Fibroblast of lung (primary cell): ENCODE data around the gene STAG3. TPM values are rescaled to one million over a fixed set of nuclear protein-coding genes. Genes with fewer than 3 reads are reported as not detected.
A peak's percentile ranks its signal among the peaks of the same experiment; 100 is the strongest.
"Not testable (repeated sequence)": the region's sequence is repeated elsewhere in the genome, so short reads cannot be mapped to it uniquely, and the experiment has no call there.

Experiments used
- DNase-seq, 2 donors: peaks; one replicate each; pipeline versions ENCODE4 v3.0.0 to v3.0.0-alpha.2; 2010; ENCODE audit warnings: low read depth in 2 of 2
- H2AFZ ChIP-seq: 2 replicates; pipeline ENCODE4 v1.5.1; 2012; ENCODE audit warnings: low read length, control low read depth, inconsistent platforms
- H3K27ac ChIP-seq: 2 replicates; pipeline ENCODE4 v1.5.1; 2011; ENCODE audit warnings: low read length, control low read depth; ENCODE audit not compliant: insufficient read depth
- H3K27me3 ChIP-seq: 2 replicates; pipeline ENCODE4 v1.5.1; 2011; ENCODE audit warnings: mild to moderate bottlenecking, low read length; ENCODE audit not compliant: control insufficient read depth, insufficient read depth
- H3K36me3 ChIP-seq: 2 replicates; pipeline ENCODE4 v1.5.1; 2011; ENCODE audit warnings: low read length; ENCODE audit not compliant: control insufficient read depth, insufficient read depth
- H3K4me1 ChIP-seq: 2 replicates; pipeline ENCODE4 v1.5.1; 2011; ENCODE audit warnings: low read length; ENCODE audit not compliant: control insufficient read depth, insufficient read depth; ENCODE audit errors: extremely low read depth
- H3K4me2 ChIP-seq: 2 replicates; pipeline ENCODE4 v1.5.1; 2011; ENCODE audit warnings: low read length, control low read depth; ENCODE audit not compliant: insufficient read depth; ENCODE audit errors: extremely low read depth
- H3K4me3 ChIP-seq, 4 experiments: fragments of 200-600 bp in 1 of 4; sonication (generic) in 1 of 4; replicated peaks in 1 of 4; 2 replicates each; pipeline ENCODE4 v1.5.1; 2011 to 2016; ENCODE audit warnings: low read length in 4 of 4, low read depth in 3 of 4, mild to moderate bottlenecking in 3 of 4, control low read depth in 2 of 4, inconsistent platforms in 1 of 4, mixed read lengths in 1 of 4; ENCODE audit not compliant: insufficient read depth in 1 of 4; ENCODE audit errors: control extremely low read depth in 1 of 4
- H3K79me2 ChIP-seq: 2 replicates; pipeline ENCODE4 v1.5.1; 2012; ENCODE audit warnings: mild to moderate bottlenecking, low read length, inconsistent platforms; ENCODE audit not compliant: control insufficient read depth, insufficient read depth
- H3K9ac ChIP-seq: 2 replicates; pipeline ENCODE4 v1.5.1; 2011; ENCODE audit warnings: mild to moderate bottlenecking, low read length, control low read depth; ENCODE audit not compliant: insufficient read depth
- H3K9me3 ChIP-seq: 2 replicates; pipeline ENCODE4 v1.5.1; 2012; ENCODE audit warnings: low read depth, low read length; ENCODE audit not compliant: control insufficient read depth, insufficient read depth
- H4K20me1 ChIP-seq: 2 replicates; pipeline ENCODE4 v1.5.1; 2011; ENCODE audit warnings: low read length; ENCODE audit not compliant: control insufficient read depth, insufficient read depth; ENCODE audit errors: extremely low read depth
- EZH2 ChIP-seq: IDR thresholded peaks from 2 replicates; pipeline ENCODE4 v1.5.1; 2012; ENCODE audit warnings: low read length, control low read depth, mild to moderate bottlenecking; ENCODE audit errors: missing control alignments
- polyA plus RNA-seq, 2 donors: library from polyadenylated mRNA; depleted of rRNA in 1 of 2; stranded (reverse) in 1 of 2; unstranded in 1 of 2; fragments of >200 nt; gene quantifications; 2 replicates each; pipeline ENCODE4 v1.2.1, GENCODE V29; 2011 to 2012; ENCODE audit warnings: missing spikeins in 1 of 2
- total RNA-seq: library from RNA; depleted of rRNA; stranded (reverse); fragments of >200 nt; gene quantifications from 2 replicates; pipeline ENCODE4 v1.2.1, GENCODE V29; 2014
- TF ChIP-seq, protein P1 (sequence below), 2 donors: IDR thresholded peaks in 1 of 2; conservative IDR thresholded peaks in 1 of 2; 1 replicate in 1 of 2; 2 replicates in 1 of 2; pipeline ENCODE4 v1.5.1; 2011 to 2012; ENCODE audit warnings: low read length in 2 of 2, control low read depth in 1 of 2, inconsistent platforms in 1 of 2, low read depth in 1 of 2, mild to moderate bottlenecking in 1 of 2

Gene STAG3
- total and polyA plus RNA-seq, 2 donors (not counting 1 experiment from before 2014, with no cell fraction given) = 0.27 to 0.50 TPM

DNA sequence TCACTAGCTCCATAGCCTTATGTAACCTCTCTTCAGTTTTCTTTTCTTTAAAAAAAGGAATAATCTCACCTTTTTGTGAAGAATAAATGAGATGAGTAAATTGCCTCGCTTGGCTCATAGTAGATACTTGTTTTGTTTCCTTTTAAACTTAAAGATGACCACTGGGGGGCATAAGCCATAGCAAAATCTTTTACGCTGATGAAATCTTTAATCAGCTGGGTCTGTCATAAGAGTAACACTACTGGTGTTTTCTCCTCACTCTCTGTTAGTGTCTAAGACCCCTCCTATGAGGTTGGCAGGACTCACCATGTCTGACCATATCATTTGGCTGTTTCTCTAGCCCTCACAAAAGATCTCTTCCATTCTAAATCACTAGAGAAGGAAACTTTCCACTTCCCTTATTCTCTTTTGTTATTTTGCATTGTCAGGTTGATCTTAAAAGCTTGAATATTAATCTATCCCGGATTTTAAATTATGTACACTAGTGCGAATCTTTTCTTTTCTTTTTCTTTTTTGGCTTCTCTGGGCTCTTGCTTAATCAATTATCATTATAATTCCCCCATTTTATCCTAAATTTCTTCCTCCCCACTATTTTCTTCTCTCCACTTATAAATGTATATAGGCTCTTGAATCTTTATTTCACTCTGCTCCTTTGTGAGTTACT is 12.5 kb downstream of the STAG3 start:
- H3K9ac ChIP-seq = no peak overlapping the region
- no peaks in the 10 kb centered on the region for H3K27me3 ChIP-seq
- no peaks in the 10 kb centered on the region for H4K20me1 ChIP-seq
- no peak overlapping the region for H3K27ac ChIP-seq
- TF ChIP-seq EZH2 = no peak
- TF ChIP-seq, protein P1, sequence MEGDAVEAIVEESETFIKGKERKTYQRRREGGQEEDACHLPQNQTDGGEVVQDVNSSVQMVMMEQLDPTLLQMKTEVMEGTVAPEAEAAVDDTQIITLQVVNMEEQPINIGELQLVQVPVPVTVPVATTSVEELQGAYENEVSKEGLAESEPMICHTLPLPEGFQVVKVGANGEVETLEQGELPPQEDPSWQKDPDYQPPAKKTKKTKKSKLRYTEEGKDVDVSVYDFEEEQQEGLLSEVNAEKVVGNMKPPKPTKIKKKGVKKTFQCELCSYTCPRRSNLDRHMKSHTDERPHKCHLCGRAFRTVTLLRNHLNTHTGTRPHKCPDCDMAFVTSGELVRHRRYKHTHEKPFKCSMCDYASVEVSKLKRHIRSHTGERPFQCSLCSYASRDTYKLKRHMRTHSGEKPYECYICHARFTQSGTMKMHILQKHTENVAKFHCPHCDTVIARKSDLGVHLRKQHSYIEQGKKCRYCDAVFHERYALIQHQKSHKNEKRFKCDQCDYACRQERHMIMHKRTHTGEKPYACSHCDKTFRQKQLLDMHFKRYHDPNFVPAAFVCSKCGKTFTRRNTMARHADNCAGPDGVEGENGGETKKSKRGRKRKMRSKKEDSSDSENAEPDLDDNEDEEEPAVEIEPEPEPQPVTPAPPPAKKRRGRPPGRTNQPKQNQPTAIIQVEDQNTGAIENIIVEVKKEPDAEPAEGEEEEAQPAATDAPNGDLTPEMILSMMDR (conservative IDR thresholded peaks at IDR 0.05 in 1 of 2, IDR thresholded peaks at IDR 0.05 in 1 of 2; ENCODE audit: low read depth in 1 of 2, low read length in 2 of 2) = peak; percentile 25 to 47
- H3K9me3 ChIP-seq = no peaks in the 10 kb centered on the region
- no peaks in the 10 kb centered on the region for H3K4me1 ChIP-seq
- DNase-seq = peak; percentile 39 to 73
- H3K36me3 ChIP-seq = no peaks in the 10 kb centered on the region
- H3K4me3 ChIP-seq = no peak overlapping the region
- H2AFZ ChIP-seq = no peak overlapping the region
- no peak overlapping the region for H3K4me2 ChIP-seq
- H3K79me2 ChIP-seq = no peaks in the 10 kb centered on the region

DNA sequence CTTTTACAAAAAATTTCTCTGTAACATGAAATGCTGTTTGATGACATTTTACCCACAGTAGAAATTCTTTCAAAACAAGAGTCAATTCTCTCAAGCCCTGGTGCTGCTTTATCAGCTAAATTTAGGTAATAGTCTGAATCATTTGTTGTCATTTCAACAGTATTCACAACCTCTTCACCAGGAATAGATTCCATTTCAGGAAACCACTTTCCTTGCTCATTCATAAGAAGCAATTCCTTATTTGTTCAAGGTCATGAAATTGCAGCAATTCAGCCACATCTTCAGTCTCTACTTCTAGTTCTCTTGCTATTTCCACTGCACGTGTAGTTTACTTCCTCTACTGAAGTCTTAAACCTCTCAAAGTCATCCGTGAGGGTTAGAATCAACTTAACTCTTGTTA is 14.1 kb downstream of the STAG3 start:
- no peak overlapping the region for H3K4me2 ChIP-seq
- H3K4me3 ChIP-seq = no peak overlapping the region
- H3K9me3 ChIP-seq = no peaks in the 10 kb centered on the region
- no peak overlapping the region for H2AFZ ChIP-seq
- H3K79me2 ChIP-seq = no peaks in the 10 kb centered on the region
- no peaks in the 10 kb centered on the region for H4K20me1 ChIP-seq
- TF ChIP-seq, protein P1 (conservative IDR thresholded peaks at IDR 0.05 in 1 of 2, IDR thresholded peaks at IDR 0.05 in 1 of 2; ENCODE audit: low read depth in 1 of 2, low read length in 2 of 2) = no peak
- no peak for TF ChIP-seq EZH2
- H3K36me3 ChIP-seq = no peaks in the 10 kb centered on the region
- H3K27ac ChIP-seq = no peak overlapping the region
- no peaks in the 10 kb centered on the region for H3K4me1 ChIP-seq
- H3K27me3 ChIP-seq = no peaks in the 10 kb centered on the region
- H3K9ac ChIP-seq = no peak overlapping the region
- DNase-seq = peak; percentile 34 to 72

DNA sequence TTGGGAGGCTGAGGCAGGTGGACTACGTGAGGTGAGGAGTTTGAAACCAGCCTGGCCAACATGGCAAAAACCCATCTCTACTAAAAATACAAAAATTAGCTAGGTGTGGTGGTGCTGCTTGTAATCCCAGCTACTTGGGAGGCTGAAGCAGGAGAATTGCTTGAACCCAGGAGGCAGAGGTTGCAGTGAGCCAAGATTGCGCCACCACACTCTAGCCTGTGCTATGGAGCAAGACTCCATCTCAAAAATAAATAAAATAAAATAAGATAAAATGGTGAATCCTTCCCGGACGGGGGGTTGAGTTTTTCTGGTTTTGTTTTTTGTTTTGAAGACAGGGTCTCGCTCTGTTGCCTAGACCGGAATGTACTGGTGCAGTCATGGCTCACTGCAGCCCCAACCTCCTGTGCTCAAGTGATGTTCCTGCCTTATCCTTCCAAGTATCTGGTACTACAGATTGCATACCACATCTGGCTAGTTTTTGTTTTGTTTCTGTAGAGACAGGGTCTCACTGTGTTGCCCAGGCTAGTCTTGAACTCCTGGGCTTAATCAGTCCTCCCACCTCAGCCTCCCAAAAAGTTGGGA is 14.7 kb downstream of the STAG3 start:
- not testable (repeated sequence) for DNase-seq, H4K20me1 ChIP-seq, H3K9me3 ChIP-seq, H3K27ac ChIP-seq, H3K4me2 ChIP-seq, H3K79me2 ChIP-seq, H2AFZ ChIP-seq, H3K27me3 ChIP-seq, H3K4me3 ChIP-seq, H3K36me3 ChIP-seq, H3K4me1 ChIP-seq, H3K9ac ChIP-seq
